Fibroblast of skin of left quadriceps (primary cell): ENCODE measurements around the gene VWA8.
A peak's percentile ranks its signal among the peaks of the same experiment; 100 is the strongest.

ENCODE experiments used
- DNase-seq, 2 experiments: peaks; one replicate each; pipeline ENCODE4 v3.0.0-alpha.2; 2013; ENCODE audit warnings: low read depth in 2 of 2

Gene VWA8

GRCh38 chr13:41802684-41803444, 158.0 kb downstream of the VWA8 start:
- no peak for DNase-seq

- no peak for DNase-seq
Observed at GRCh38 chr13:41802043-41802683, 158.7 kb downstream of the VWA8 start.

GRCh38 chr13:41791056-41791455, 169.9 kb downstream of the VWA8 start:
- DNase-seq, result no peak

GRCh38 chr13:41788552-41788951, 172.4 kb downstream of the VWA8 start:
- no peak for DNase-seq

GRCh38 chr13:41785402-41786172, 175.3 kb downstream of the VWA8 start:
- no peak for DNase-seq

- DNase-seq, result no peak
Observed at GRCh38 chr13:41782086-41782485, 178.8 kb downstream of the VWA8 start.

GRCh38 chr13:41780715-41781706, 179.9 kb downstream of the VWA8 start:
- peak; percentile 92 to 93 for DNase-seq

GRCh38 chr13:41775251-41775650, 185.7 kb downstream of the VWA8 start:
- no peak for DNase-seq

GRCh38 chr13:41774605-41775218, 186.2 kb downstream of the VWA8 start:
- no peak for DNase-seq

GRCh38 chr13:41767801-41768200, 193.1 kb downstream of the VWA8 start:
- no peak for DNase-seq

GRCh38 chr13:41766439-41766838, 194.5 kb downstream of the VWA8 start:
- no peak for DNase-seq

GRCh38 chr13:41765813-41766212, 195.1 kb downstream of the VWA8 start:
- no peak for DNase-seq

GRCh38 chr13:41765020-41765419, 195.9 kb downstream of the VWA8 start:
- DNase-seq, result no peak

- DNase-seq, result no peak
Observed at GRCh38 chr13:41764558-41764957, 196.4 kb downstream of the VWA8 start.

GRCh38 chr13:41763782-41764181, 197.1 kb downstream of the VWA8 start:
- no peak for DNase-seq

- DNase-seq, result no peak
Observed at GRCh38 chr13:41762796-41763195, 198.1 kb downstream of the VWA8 start.

GRCh38 chr13:41756198-41756880, 204.6 kb downstream of the VWA8 start:
- no peak for DNase-seq

GRCh38 chr13:41751734-41752445, 209.0 kb downstream of the VWA8 start:
- DNase-seq, result no peak

GRCh38 chr13:41751277-41751676, 209.6 kb downstream of the VWA8 start:
- peak in 1 of 2 experiments; percentile 4 for DNase-seq

- peak; percentile 34 to 44 for DNase-seq
Observed at GRCh38 chr13:41746259-41746658, 214.7 kb downstream of the VWA8 start.
